ENCODE results near the gene TMEM63A.

- TF ChIP-seq, protein P1, sequence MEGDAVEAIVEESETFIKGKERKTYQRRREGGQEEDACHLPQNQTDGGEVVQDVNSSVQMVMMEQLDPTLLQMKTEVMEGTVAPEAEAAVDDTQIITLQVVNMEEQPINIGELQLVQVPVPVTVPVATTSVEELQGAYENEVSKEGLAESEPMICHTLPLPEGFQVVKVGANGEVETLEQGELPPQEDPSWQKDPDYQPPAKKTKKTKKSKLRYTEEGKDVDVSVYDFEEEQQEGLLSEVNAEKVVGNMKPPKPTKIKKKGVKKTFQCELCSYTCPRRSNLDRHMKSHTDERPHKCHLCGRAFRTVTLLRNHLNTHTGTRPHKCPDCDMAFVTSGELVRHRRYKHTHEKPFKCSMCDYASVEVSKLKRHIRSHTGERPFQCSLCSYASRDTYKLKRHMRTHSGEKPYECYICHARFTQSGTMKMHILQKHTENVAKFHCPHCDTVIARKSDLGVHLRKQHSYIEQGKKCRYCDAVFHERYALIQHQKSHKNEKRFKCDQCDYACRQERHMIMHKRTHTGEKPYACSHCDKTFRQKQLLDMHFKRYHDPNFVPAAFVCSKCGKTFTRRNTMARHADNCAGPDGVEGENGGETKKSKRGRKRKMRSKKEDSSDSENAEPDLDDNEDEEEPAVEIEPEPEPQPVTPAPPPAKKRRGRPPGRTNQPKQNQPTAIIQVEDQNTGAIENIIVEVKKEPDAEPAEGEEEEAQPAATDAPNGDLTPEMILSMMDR (IDR thresholded peaks at IDR 0.05; ENCODE audit: low read length), result no peak
- TF ChIP-seq EZH2phosphoT487 (IDR thresholded peaks at IDR 0.05; ENCODE audit: low read length), result no peak
Measured at GRCh38 chr1:225846331-225847310, 35.6 kb downstream of the TMEM63A start.

Data from MM.1S (cell line).